Measurements from ENCODE around the gene MAD2L2. TPM values are rescaled to one million over a fixed set of nuclear protein-coding genes. Genes with fewer than 3 reads are reported as not detected.

Gene MAD2L2
- total RNA-seq, 1 donor from 2014 or later: 113 TPM

GRCh38 chr1:11648732-11649158 lies 32.2 kb downstream of the MAD2L2 start:
- peaks cover 47% of the 10 kb centered on the region for H3K27me3 Mint-ChIP-seq
- peaks cover 7% of the 10 kb centered on the region for H3K4me1 Mint-ChIP-seq (ENCODE audit: low read depth)
- H3K36me3 Mint-ChIP-seq (ENCODE audit: insufficient read depth): no peaks in the 10 kb centered on the region
- no peak for DNase-seq (ENCODE audit: low spot score, unreplicated experiment)
- no peak overlapping the region for H3K27ac Mint-ChIP-seq
- TF ChIP-seq CTCF (IDR thresholded peaks at IDR 0.05; ENCODE audit: unreplicated experiment): no peak
- H3K9me3 Mint-ChIP-seq (ENCODE audit: low read depth): no peaks in the 10 kb centered on the region
- H3K4me3 Mint-ChIP-seq (ENCODE audit: low read depth): no peak overlapping the region

- H3K9me3 Mint-ChIP-seq (ENCODE audit: low read depth): no peaks in the 10 kb centered on the region
- H3K36me3 Mint-ChIP-seq (ENCODE audit: insufficient read depth): no peaks in the 10 kb centered on the region
- TF ChIP-seq CTCF (IDR thresholded peaks at IDR 0.05; ENCODE audit: unreplicated experiment): no peak
- H3K27ac Mint-ChIP-seq: no peak overlapping the region
- H3K4me1 Mint-ChIP-seq (ENCODE audit: low read depth): peaks cover 6% of the 10 kb centered on the region
- no peak for DNase-seq (ENCODE audit: low spot score, unreplicated experiment)
- peaks cover 48% of the 10 kb centered on the region for H3K27me3 Mint-ChIP-seq
- no peak overlapping the region for H3K4me3 Mint-ChIP-seq (ENCODE audit: low read depth)
These were observed 32.9 kb downstream of the MAD2L2 start for GRCh38 chr1:11648039-11648438.

GRCh38 chr1:11647333-11647732 lies 33.6 kb downstream of the MAD2L2 start:
- Mint-ChIP-seq H3K36me3 (ENCODE audit: insufficient read depth) (no peaks in the 10 kb centered on the region), H3K9me3 (ENCODE audit: low read depth) (no peaks in the 10 kb centered on the region), H3K27ac (no peak overlapping the region), H3K4me1 (ENCODE audit: low read depth) (peaks cover 5% of the 10 kb centered on the region), H3K27me3 (peaks cover 44% of the 10 kb centered on the region), H3K4me3 (ENCODE audit: low read depth) (no peak overlapping the region)
- DNase-seq (ENCODE audit: low spot score, unreplicated experiment): no peak
- TF ChIP-seq CTCF (IDR thresholded peaks at IDR 0.05; ENCODE audit: unreplicated experiment): no peak

GRCh38 chr1:11646317-11646716 lies 34.6 kb downstream of the MAD2L2 start:
- Mint-ChIP-seq H3K27me3 (peaks cover 37% of the 10 kb centered on the region), H3K4me1 (ENCODE audit: low read depth) (peaks cover 5% of the 10 kb centered on the region), H3K36me3 (ENCODE audit: insufficient read depth) (no peaks in the 10 kb centered on the region), H3K9me3 (ENCODE audit: low read depth) (no peaks in the 10 kb centered on the region), H3K4me3 (ENCODE audit: low read depth) (no peak overlapping the region), H3K27ac (no peak overlapping the region)
- no peak for TF ChIP-seq CTCF (IDR thresholded peaks at IDR 0.05; ENCODE audit: unreplicated experiment)
- DNase-seq (ENCODE audit: low spot score, unreplicated experiment): no peak

GRCh38 chr1:11645670-11646265 lies 35.2 kb downstream of the MAD2L2 start:
- Mint-ChIP-seq H3K27me3 (peaks cover 32% of the 10 kb centered on the region), H3K4me3 (ENCODE audit: low read depth) (no peak overlapping the region), H3K27ac (no peak overlapping the region), H3K9me3 (ENCODE audit: low read depth) (no peaks in the 10 kb centered on the region), H3K4me1 (ENCODE audit: low read depth) (peaks cover 3% of the 10 kb centered on the region), H3K36me3 (ENCODE audit: insufficient read depth) (no peaks in the 10 kb centered on the region)
- DNase-seq (ENCODE audit: low spot score, unreplicated experiment): peak; percentile 64
- peak; percentile 84 for TF ChIP-seq CTCF (IDR thresholded peaks at IDR 0.05; ENCODE audit: unreplicated experiment)

All from progenitor cell of endocrine pancreas (in vitro differentiated cells).